Upper lobe of left lung (tissue), 4 donors: ENCODE results near the gene FHIT.

ENCODE experiments used
- POLR2A ChIP-seq, 4 donors: fragments of 450-650 bp; IDR thresholded peaks; one replicate each; pipeline ENCODE4 v1.5.1; 2016 to 2017; ENCODE audit warnings: antibody characterized with exemption in 4 of 4, mild to moderate bottlenecking in 2 of 4
- POLR2AphosphoS5 ChIP-seq, 2 donors: sonication (generic); formaldehyde crosslinking; IDR thresholded peaks; one replicate each; pipeline ENCODE4 v1.5.1; 2017; ENCODE audit warnings: antibody characterized with exemption in 2 of 2
- TF ChIP-seq, protein P1 (sequence below), 6 experiments: fragments of 450-650 bp in 4 of 6; fragments of 200-600 bp in 2 of 6; sonication (generic) in 2 of 6; IDR thresholded peaks; one replicate each; pipeline ENCODE4 v1.5.1; 2016 to 2019; ENCODE audit warnings: antibody characterized with exemption in 6 of 6

DNA sequence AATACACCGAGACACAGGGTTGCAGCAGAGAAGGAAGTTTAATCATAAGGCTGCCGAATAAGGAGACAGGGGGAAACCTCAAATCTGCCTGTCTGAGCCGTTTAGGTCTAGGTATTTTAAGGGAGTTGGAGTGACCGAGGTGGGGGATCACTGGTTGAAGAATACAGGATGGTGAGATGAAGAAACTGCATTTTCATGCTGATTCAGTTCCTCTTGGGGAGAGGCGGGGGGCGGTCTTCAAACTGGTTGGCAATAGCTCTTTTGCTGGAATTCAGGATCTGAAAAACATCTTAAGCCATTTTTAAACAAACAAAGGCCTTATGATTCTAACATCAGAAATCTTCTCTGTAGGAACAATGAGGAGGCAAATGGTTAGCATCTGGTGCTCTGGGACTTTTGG is 1502.0 kb downstream of the FHIT start:
- no peak for TF ChIP-seq POLR2A (IDR thresholded peaks at IDR 0.05)
- TF ChIP-seq, protein P1, sequence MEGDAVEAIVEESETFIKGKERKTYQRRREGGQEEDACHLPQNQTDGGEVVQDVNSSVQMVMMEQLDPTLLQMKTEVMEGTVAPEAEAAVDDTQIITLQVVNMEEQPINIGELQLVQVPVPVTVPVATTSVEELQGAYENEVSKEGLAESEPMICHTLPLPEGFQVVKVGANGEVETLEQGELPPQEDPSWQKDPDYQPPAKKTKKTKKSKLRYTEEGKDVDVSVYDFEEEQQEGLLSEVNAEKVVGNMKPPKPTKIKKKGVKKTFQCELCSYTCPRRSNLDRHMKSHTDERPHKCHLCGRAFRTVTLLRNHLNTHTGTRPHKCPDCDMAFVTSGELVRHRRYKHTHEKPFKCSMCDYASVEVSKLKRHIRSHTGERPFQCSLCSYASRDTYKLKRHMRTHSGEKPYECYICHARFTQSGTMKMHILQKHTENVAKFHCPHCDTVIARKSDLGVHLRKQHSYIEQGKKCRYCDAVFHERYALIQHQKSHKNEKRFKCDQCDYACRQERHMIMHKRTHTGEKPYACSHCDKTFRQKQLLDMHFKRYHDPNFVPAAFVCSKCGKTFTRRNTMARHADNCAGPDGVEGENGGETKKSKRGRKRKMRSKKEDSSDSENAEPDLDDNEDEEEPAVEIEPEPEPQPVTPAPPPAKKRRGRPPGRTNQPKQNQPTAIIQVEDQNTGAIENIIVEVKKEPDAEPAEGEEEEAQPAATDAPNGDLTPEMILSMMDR (IDR thresholded peaks at IDR 0.05) = no peak
- no peak for TF ChIP-seq POLR2AphosphoS5 (IDR thresholded peaks at IDR 0.05)
